GM20000 (cell line): ENCODE measurements around the gene LRPAP1.

Source experiments
- DNase-seq: peaks from one replicate; pipeline ENCODE4 v3.0.0; 2012; ENCODE audit warnings: low spot score
- CTCF ChIP-seq: IDR thresholded peaks from 2 replicates; pipeline ENCODE4 v1.5.1; 2012; ENCODE audit warnings: mild to moderate bottlenecking, control low read depth; ENCODE audit errors: extremely low read depth, missing control alignments

LRPAP1 gene

GRCh38 chr4:3486541-3487540, 45.4 kb downstream of the LRPAP1 start:
- TF ChIP-seq CTCF = no peak
- no peak for DNase-seq

- no peak for TF ChIP-seq CTCF
- no peak for DNase-seq
Measured at GRCh38 chr4:3485886-3486540, 46.2 kb downstream of the LRPAP1 start.

GRCh38 chr4:3485011-3485791, 47.0 kb downstream of the LRPAP1 start:
- DNase-seq = peak; percentile 70
- TF ChIP-seq CTCF = no peak

- no peak for DNase-seq
- no peak for TF ChIP-seq CTCF
Measured at GRCh38 chr4:3484057-3484973, 47.9 kb downstream of the LRPAP1 start.

GRCh38 chr4:3483471-3483921, 48.7 kb downstream of the LRPAP1 start:
- DNase-seq = no peak
- no peak for TF ChIP-seq CTCF

GRCh38 chr4:3482707-3483106, 49.5 kb downstream of the LRPAP1 start:
- TF ChIP-seq CTCF = no peak
- no peak for DNase-seq
